CD4-positive, CD25-positive, alpha-beta regulatory T cell (primary cell): Measurements from ENCODE around the gene PRKACA. TPM values are rescaled to one million over a fixed set of nuclear protein-coding genes. Genes with fewer than 3 reads are reported as not detected.

Experiments
- ATAC-seq, 2 donors: fragments of 150-1000 bp; cut with Tn5 transposase; one replicate each; pipeline ENCODE4 v1.10.0; 2021; ENCODE audit warnings: low read depth in 2 of 2, moderate number of reproducible peaks in 2 of 2, moderate library complexity in 1 of 2
- DNase-seq, 3 donors: peaks; one replicate each; pipeline versions ENCODE4 v3.0.0 to v3.0.0-alpha.2; 2012 to 2022; ENCODE audit warnings: mixed read lengths in 1 of 3
- H3K27ac ChIP-seq: one replicate; pipeline ENCODE4 v1.7.0; 2013; ENCODE audit warnings: mild to moderate bottlenecking, low read length; ENCODE audit not compliant: insufficient read depth, poor library complexity, severe bottlenecking
- H3K27me3 ChIP-seq: one replicate; pipeline ENCODE4 v1.7.0; 2013; ENCODE audit warnings: low read length; ENCODE audit not compliant: control insufficient read depth, insufficient read depth
- H3K36me3 ChIP-seq: one replicate; pipeline ENCODE4 v1.7.0; 2013; ENCODE audit warnings: mild to moderate bottlenecking, low read length, moderate library complexity; ENCODE audit not compliant: control insufficient read depth, insufficient read depth
- H3K4me1 ChIP-seq: 2 replicates; pipeline ENCODE4 v1.7.0; 2013; ENCODE audit warnings: mild to moderate bottlenecking, low read length; ENCODE audit not compliant: insufficient read depth, control insufficient read depth, poor library complexity, severe bottlenecking
- H3K4me3 ChIP-seq: one replicate; pipeline ENCODE4 v1.7.0; 2013; ENCODE audit warnings: low read depth, mild to moderate bottlenecking, low read length, moderate library complexity
- H3K9me3 ChIP-seq, 2 experiments: 1 replicate in 1 of 2; 2 replicates in 1 of 2; pipeline ENCODE4 v1.7.0; 2013; ENCODE audit warnings: low read length in 2 of 2, mild to moderate bottlenecking in 1 of 2, moderate library complexity in 1 of 2; ENCODE audit not compliant: control insufficient read depth in 2 of 2
- H3K27ac Mint-ChIP-seq, 3 donors: one replicate each; pipeline ENCODE4 v1.8.0; 2020 to 2022; ENCODE audit warnings: mild to moderate bottlenecking in 3 of 3, mixed read lengths in 3 of 3, moderate library complexity in 2 of 3
- H3K27me3 Mint-ChIP-seq: one replicate; pipeline ENCODE4 v1.8.0; 2022; ENCODE audit warnings: mild to moderate bottlenecking, mixed read lengths
- H3K36me3 Mint-ChIP-seq: one replicate; pipeline ENCODE4 v1.8.0; 2020; ENCODE audit warnings: mixed read lengths
- H3K4me1 Mint-ChIP-seq, 4 donors: one replicate each; pipeline ENCODE4 v1.8.0; 2020 to 2022; ENCODE audit warnings: mixed read lengths in 4 of 4, mild to moderate bottlenecking in 1 of 4
- H3K4me3 Mint-ChIP-seq, 4 donors: one replicate each; pipeline ENCODE4 v1.8.0; 2020 to 2022; ENCODE audit warnings: mild to moderate bottlenecking in 4 of 4, mixed read lengths in 4 of 4, moderate library complexity in 3 of 4
- H3K9me3 Mint-ChIP-seq, 7 donors: one replicate each; pipeline ENCODE4 v1.8.0; 2020 to 2022; ENCODE audit warnings: mixed read lengths in 7 of 7, mild to moderate bottlenecking in 3 of 7, moderate library complexity in 2 of 7
- polyA plus RNA-seq, 4 donors: library from polyadenylated mRNA; unstranded; fragments of 300-500 nt; fragmentation: Illumina TruSeq; gene quantifications; one replicate each; pipeline ENCODE4 v1.2.3, GENCODE V29; 2021
- total RNA-seq: library from RNA; stranded (reverse); gene quantifications from one replicate; pipeline ENCODE4 v1.2.3, GENCODE V29; 2022

PRKACA gene
- total and polyA plus RNA-seq, 5 donors from 2014 or later = 0.47 to 40.2 (median 1.4) TPM

- Histone ChIP-seq H3K36me3 (no peaks in the 10 kb centered on the region), H3K27ac (peak overlapping the region; percentile 70), H3K27me3 (no peaks in the 10 kb centered on the region), H3K4me3 (no peak overlapping the region), H3K9me3 (no peaks in the 10 kb centered on the region), H3K4me1 (peaks cover 36% of the 10 kb centered on the region)
- no peak for DNase-seq
- peaks cover 0 to 2% (median 0%) of the 10 kb centered on the region in 7 donors for H3K9me3 Mint-ChIP-seq
- H3K4me3 Mint-ChIP-seq = peak overlapping the region; percentile 89 to 92 (median 92)
- no peaks in the 10 kb centered on the region for H3K27me3 Mint-ChIP-seq
- H3K36me3 Mint-ChIP-seq = peaks cover 3% of the 10 kb centered on the region
- ATAC-seq = no peak
- H3K4me1 Mint-ChIP-seq = peaks cover 0 to 38% (median 28%) of the 10 kb centered on the region in 4 donors
- peak overlapping the region; percentile 63 to 97 (median 91) for H3K27ac Mint-ChIP-seq
Measured at GRCh38 chr19:14119146-14119545, 1.6 kb upstream of the PRKACA start.

- no peaks in the 10 kb centered on the region for H3K27me3 ChIP-seq
- H3K27ac ChIP-seq = peak overlapping the region; percentile 70
- Mint-ChIP-seq H3K4me3 (peak overlapping the region; percentile 89 to 92 (median 92)), H3K4me1 (peaks cover 0 to 45% (median 28%) of the 10 kb centered on the region in 4 donors), H3K36me3 (peaks cover 3% of the 10 kb centered on the region), H3K9me3 (peaks cover 0 to 2% (median 0%) of the 10 kb centered on the region in 7 donors), H3K27ac (peak overlapping the region; percentile 88 to 97 (median 91)), H3K27me3 (no peaks in the 10 kb centered on the region)
- DNase-seq (peak; percentile 22 to 35 (median 23)), ATAC-seq (no peak)
- H3K36me3 ChIP-seq = no peaks in the 10 kb centered on the region
- H3K4me3 ChIP-seq = peak overlapping the region; percentile 43
- no peaks in the 10 kb centered on the region for H3K9me3 ChIP-seq
- peaks cover 36% of the 10 kb centered on the region for H3K4me1 ChIP-seq
Measured at GRCh38 chr19:14118165-14119051, 846 bp upstream of the PRKACA start.

GRCh38 chr19:14116918-14117578 lies 514 bp downstream of the PRKACA start:
- no peaks in the 10 kb centered on the region for H3K27me3 Mint-ChIP-seq
- Histone ChIP-seq H3K27ac (no peak overlapping the region), H3K4me3 (peak overlapping the region; percentile 53), H3K9me3 (no peaks in the 10 kb centered on the region), H3K36me3 (no peaks in the 10 kb centered on the region), H3K4me1 (peaks cover 47% of the 10 kb centered on the region), H3K27me3 (no peaks in the 10 kb centered on the region)
- ATAC-seq (no peak), DNase-seq (peak in 1 of 3 donors; percentile 9)
- peaks cover 0 to 54% (median 32%) of the 10 kb centered on the region in 4 donors for H3K4me1 Mint-ChIP-seq
- no peaks in the 10 kb centered on the region for H3K36me3 Mint-ChIP-seq
- H3K9me3 Mint-ChIP-seq = peaks cover 0 to 2% (median 0%) of the 10 kb centered on the region in 7 donors
- H3K27ac Mint-ChIP-seq = peak overlapping the region in 2 of 3 donors; percentile 82 to 84
- peak overlapping the region; percentile 90 to 97 (median 94) for H3K4me3 Mint-ChIP-seq

GRCh38 chr19:14116525-14116917 lies 1.0 kb downstream of the PRKACA start:
- Mint-ChIP-seq H3K4me1 (peaks cover 0 to 59% (median 34%) of the 10 kb centered on the region in 4 donors), H3K36me3 (no peaks in the 10 kb centered on the region), H3K9me3 (peaks cover 0 to 2% (median 0%) of the 10 kb centered on the region in 7 donors), H3K27ac (peak overlapping the region in 2 of 3 donors; percentile 82 to 84), H3K4me3 (peak overlapping the region; percentile 90 to 97 (median 94)), H3K27me3 (no peaks in the 10 kb centered on the region)
- Histone ChIP-seq H3K4me1 (peaks cover 52% of the 10 kb centered on the region), H3K27ac (no peak overlapping the region), H3K36me3 (no peaks in the 10 kb centered on the region), H3K9me3 (no peaks in the 10 kb centered on the region), H3K27me3 (no peaks in the 10 kb centered on the region), H3K4me3 (peak overlapping the region; percentile 53)
- DNase-seq = no peak
- no peak for ATAC-seq

- Mint-ChIP-seq H3K27me3 (no peaks in the 10 kb centered on the region), H3K4me3 (peak overlapping the region; percentile 90 to 97 (median 94)), H3K36me3 (no peaks in the 10 kb centered on the region), H3K27ac (no peak overlapping the region), H3K9me3 (peaks cover 0 to 2% (median 0%) of the 10 kb centered on the region in 7 donors), H3K4me1 (peaks cover 0 to 66% (median 36%) of the 10 kb centered on the region in 4 donors)
- DNase-seq (no peak), ATAC-seq (no peak)
- no peaks in the 10 kb centered on the region for H3K36me3 ChIP-seq
- H3K27me3 ChIP-seq = no peaks in the 10 kb centered on the region
- no peak overlapping the region for H3K4me3 ChIP-seq
- H3K9me3 ChIP-seq = no peaks in the 10 kb centered on the region
- H3K4me1 ChIP-seq = peaks cover 52% of the 10 kb centered on the region
- H3K27ac ChIP-seq = no peak overlapping the region
Measured at GRCh38 chr19:14115756-14116155, 1.8 kb downstream of the PRKACA start.

DNA sequence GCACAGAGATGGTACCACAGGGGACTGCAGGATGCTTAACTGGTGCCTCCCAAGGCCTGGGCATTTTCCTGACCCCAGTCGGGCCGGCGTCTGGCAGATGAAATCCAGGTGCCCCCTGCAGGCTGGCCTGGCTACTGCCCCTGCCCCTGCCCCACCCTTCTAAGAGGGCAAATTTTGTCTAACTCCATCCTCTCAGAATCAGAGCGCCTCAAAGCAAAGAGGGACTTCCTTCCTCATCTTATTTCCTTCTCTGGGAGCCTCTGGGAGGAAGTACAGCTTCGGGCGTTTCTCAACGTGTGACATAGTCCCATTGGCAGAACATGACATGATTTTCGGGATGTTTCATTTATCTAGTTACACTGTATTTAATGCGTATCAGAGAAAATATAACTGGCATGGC lies 2.7 kb downstream of the PRKACA start:
- H3K36me3 Mint-ChIP-seq = no peaks in the 10 kb centered on the region
- Histone ChIP-seq H3K27me3 (no peaks in the 10 kb centered on the region), H3K27ac (no peak overlapping the region), H3K4me3 (no peak overlapping the region), H3K4me1 (peaks cover 52% of the 10 kb centered on the region), H3K9me3 (no peaks in the 10 kb centered on the region), H3K36me3 (no peaks in the 10 kb centered on the region)
- peak overlapping the region in 1 of 3 donors; percentile 36 for H3K27ac Mint-ChIP-seq
- peak overlapping the region; percentile 44 to 63 (median 51) for H3K4me3 Mint-ChIP-seq
- ATAC-seq (no peak), DNase-seq (peak; percentile 29 to 53 (median 46))
- peaks cover 0 to 2% (median 0%) of the 10 kb centered on the region in 7 donors for H3K9me3 Mint-ChIP-seq
- H3K4me1 Mint-ChIP-seq = peaks cover 0 to 69% (median 39%) of the 10 kb centered on the region in 4 donors
- H3K27me3 Mint-ChIP-seq = no peaks in the 10 kb centered on the region

DNA sequence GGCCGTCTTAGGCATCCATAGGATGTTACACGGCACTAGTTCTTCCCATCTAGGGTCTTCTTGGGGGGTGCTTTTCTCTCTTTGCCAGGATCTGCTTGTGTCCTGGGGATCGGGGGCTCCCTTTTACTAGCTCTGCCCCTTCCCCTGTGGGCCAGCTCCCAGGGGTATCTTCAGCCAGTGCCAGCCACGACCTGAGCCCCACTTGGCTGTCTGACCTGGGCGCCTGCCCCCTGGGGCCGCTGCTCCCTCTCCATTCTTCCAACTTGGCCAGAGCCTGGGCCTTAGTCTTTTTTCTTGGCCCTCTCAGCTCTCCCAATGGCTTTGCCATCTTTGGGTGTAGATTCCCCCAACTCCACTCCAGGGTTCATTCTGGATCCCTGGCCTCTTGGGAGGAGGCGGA lies 3.1 kb downstream of the PRKACA start:
- Mint-ChIP-seq H3K4me3 (peak overlapping the region in 3 of 4 donors; percentile 43 to 70 (median 57)), H3K27ac (peak overlapping the region in 1 of 3 donors; percentile 36)
- no peak for ATAC-seq

More for the DNA sequence above, 3.1 kb downstream of the PRKACA start:
- Mint-ChIP-seq H3K9me3 (peaks cover 0 to 2% (median 0%) of the 10 kb centered on the region in 7 donors), H3K36me3 (no peaks in the 10 kb centered on the region), H3K4me1 (peaks cover 0 to 69% (median 39%) of the 10 kb centered on the region in 4 donors), H3K27me3 (no peaks in the 10 kb centered on the region)
- H3K4me3 ChIP-seq = no peak overlapping the region
- peaks cover 52% of the 10 kb centered on the region for H3K4me1 ChIP-seq
- no peaks in the 10 kb centered on the region for H3K36me3 ChIP-seq
- no peak for DNase-seq
- H3K27ac ChIP-seq = no peak overlapping the region
- no peaks in the 10 kb centered on the region for H3K9me3 ChIP-seq
- no peaks in the 10 kb centered on the region for H3K27me3 ChIP-seq
